ENCODE measurements around the gene SOX30. TPM values are rescaled to one million over a fixed set of nuclear protein-coding genes. Genes with fewer than 3 reads are reported as not detected.

The SOX30 gene
- total RNA-seq, 1 donor = under 0.01 TPM

- DNase-seq (ENCODE audit: low read depth) = no peak
- H3K4me3 ChIP-seq (ENCODE audit: low read depth, low read length) = no peak overlapping the region
- no peak for TF ChIP-seq CTCF (IDR thresholded peaks at IDR 0.05; ENCODE audit: insufficient read depth, low read depth, low read length)
Observed at GRCh38 chr5:157606046-157606445, 46.2 kb downstream of the SOX30 start.

DNA sequence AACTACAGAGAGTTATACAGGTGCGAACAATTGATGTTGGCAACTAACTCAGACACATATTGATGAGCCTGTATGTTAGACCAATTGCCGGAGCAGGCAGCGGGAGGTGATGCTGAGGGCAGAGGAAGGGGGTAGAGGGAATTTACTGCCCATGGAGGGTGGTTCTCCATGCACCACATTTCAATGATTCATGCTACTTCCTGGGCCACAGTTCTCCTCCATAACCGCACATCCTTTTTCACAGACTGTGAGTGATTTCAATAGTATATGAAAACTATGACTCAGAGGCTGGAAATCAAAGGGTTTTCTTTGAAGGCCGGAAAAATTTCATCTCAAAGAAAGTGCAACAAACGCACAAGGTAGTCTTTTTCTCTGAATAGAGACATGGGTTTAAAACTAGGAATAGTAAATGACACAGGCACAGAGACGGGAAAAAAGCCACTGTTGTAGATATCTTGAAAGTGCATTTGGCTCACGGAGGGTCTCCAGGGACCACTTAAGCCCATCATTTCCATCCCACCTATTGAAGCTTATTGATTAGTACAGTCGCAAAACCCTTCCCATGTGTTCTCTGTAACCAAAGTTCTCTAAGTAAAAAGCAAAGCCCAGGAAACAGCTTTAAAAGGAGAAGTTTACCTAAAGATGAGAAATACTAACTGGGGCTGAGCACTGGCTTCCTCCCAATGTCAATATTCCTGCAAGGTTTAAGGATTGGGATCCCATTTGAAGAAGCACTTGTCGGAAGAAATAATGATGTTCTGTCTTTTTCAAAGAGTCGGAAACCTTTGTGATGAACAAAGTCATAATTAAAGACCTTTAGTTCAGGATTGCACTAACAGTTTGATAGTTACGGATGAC, 48.7 kb downstream of the SOX30 start:
- TF ChIP-seq CTCF (IDR thresholded peaks at IDR 0.05; ENCODE audit: insufficient read depth, low read depth, low read length) = no peak
- peak; percentile 80 for DNase-seq (ENCODE audit: low read depth)
- H3K4me3 ChIP-seq (ENCODE audit: low read depth, low read length) = no peak overlapping the region

- DNase-seq (ENCODE audit: low read depth) = no peak
- no peak overlapping the region for H3K4me3 ChIP-seq (ENCODE audit: low read depth, low read length)
- no peak for TF ChIP-seq CTCF (IDR thresholded peaks at IDR 0.05; ENCODE audit: insufficient read depth, low read depth, low read length)
Observed at GRCh38 chr5:157602505-157602904, 49.7 kb downstream of the SOX30 start.

DNA sequence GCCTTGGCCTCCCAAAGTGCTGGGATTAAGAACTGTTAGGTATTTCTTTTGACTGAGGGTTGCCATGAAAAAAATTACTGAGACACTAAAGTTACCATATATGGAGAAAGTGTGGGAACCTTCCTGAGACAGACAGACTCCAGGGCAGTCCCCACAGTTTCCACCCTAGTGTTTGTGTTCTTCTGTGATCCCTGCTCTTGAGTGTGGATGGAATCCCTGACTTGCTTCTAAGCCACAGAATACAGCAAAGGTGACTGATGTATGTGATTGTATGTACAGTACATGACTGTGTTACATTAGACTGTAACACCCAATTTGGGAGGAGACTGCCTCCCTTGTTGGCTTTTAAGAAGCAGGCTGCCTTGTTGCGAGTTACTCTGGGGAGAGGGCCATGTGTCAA, 52.0 kb downstream of the SOX30 start:
- TF ChIP-seq CTCF (IDR thresholded peaks at IDR 0.05; ENCODE audit: insufficient read depth, low read depth, low read length) = no peak
- no peak overlapping the region for H3K4me3 ChIP-seq (ENCODE audit: low read depth, low read length)
- DNase-seq (ENCODE audit: low read depth) = no peak

- no peak for TF ChIP-seq CTCF (IDR thresholded peaks at IDR 0.05; ENCODE audit: insufficient read depth, low read depth, low read length)
- H3K4me3 ChIP-seq (ENCODE audit: low read depth, low read length) = no peak overlapping the region
- no peak for DNase-seq (ENCODE audit: low read depth)
Observed at GRCh38 chr5:157599565-157599964, 52.7 kb downstream of the SOX30 start.

DNA sequence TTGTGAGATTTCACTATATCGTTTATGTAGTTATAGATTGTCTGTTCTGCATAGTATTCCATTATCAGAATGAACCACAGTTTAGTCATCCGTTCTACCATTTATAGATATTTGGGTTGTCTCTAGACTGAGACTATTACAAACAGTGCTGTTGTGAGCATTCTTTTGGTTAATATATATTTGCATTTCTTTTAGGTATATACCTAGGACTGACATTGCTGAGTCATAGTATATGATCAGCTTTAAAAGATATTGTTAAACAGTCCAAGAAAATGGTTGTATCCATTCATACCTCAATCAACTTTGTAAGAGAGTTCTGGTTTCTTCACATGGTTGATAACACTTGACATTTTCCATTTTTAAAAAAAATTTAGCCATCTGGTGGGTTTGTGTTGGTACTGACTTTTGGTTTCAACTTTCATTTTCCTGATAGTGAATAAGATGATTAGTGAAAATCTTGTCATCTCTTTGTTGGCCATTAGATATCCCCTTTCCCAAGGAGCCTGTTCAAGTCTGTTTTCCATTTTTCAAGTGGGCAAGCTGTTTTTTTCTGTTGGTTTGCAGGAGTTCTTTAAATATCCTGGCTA, 53.8 kb downstream of the SOX30 start:
- DNase-seq (ENCODE audit: low read depth) = no peak
- H3K4me3 ChIP-seq (ENCODE audit: low read depth, low read length) = no peak overlapping the region
- TF ChIP-seq CTCF (IDR thresholded peaks at IDR 0.05; ENCODE audit: insufficient read depth, low read depth, low read length) = no peak

Data from fibroblast of villous mesenchyme (primary cell).